GM12878 (cell line): ENCODE measurements around the gene TOR2A. TPM values are rescaled to one million over a fixed set of nuclear protein-coding genes. Genes with fewer than 3 reads are reported as not detected.

ENCODE experiments used
- CHD4 ChIP-seq: fragments of 200-600 bp; sonication (generic); IDR thresholded peaks from 2 replicates; pipeline ENCODE4 v1.6.1; 2016; ENCODE audit warnings: mild to moderate bottlenecking
- NFXL1 ChIP-seq: fragments of 450-650 bp; IDR thresholded peaks from 2 replicates; pipeline ENCODE4 v1.6.1; 2017; ENCODE audit warnings: antibody characterized with exemption, mild to moderate bottlenecking, borderline replicate concordance
- NFYA ChIP-seq: IDR thresholded peaks from 2 replicates; pipeline ENCODE4 v1.6.1; 2011; ENCODE audit warnings: low read depth, mild to moderate bottlenecking, low read length, improper control_type of control experiment, borderline replicate concordance
- RAD21 ChIP-seq: IDR thresholded peaks from 2 replicates; pipeline ENCODE4 v1.6.1; 2011; ENCODE audit warnings: mild to moderate bottlenecking, low read depth, low read length, moderate library complexity; ENCODE audit not compliant: insufficient read depth
- RB1 ChIP-seq: fragments of 450-650 bp; formaldehyde crosslinking; IDR thresholded peaks from 2 replicates; pipeline ENCODE4 v1.6.1; 2017; ENCODE audit warnings: mild to moderate bottlenecking, borderline replicate concordance
- polyA plus RNA-seq, 11 experiments: library from polyadenylated mRNA; depleted of rRNA in 4 of 11; unstranded in 6 of 11; stranded (reverse) in 5 of 11; fragments of >200 nt; fragmentation: Nextera tagmentation in 4 of 11; fragmentation: Illumina TruSeq in 1 of 11; extraction: Ambion mirVana in 4 of 11; extraction: Trizol in 1 of 11; gene quantifications; 1 replicate in 1 of 11; 2 replicates in 10 of 11; pipeline versions ENCODE4 v1.2.1 to v1.2.3, GENCODE V29; 2011 to 2016; ENCODE audit warnings: inconsistent platforms in 2 of 11, missing spikeins in 2 of 11, low read depth in 1 of 11
- total RNA-seq, 4 experiments: library from RNA; depleted of rRNA in 3 of 4; stranded (reverse); fragments of >200 nt in 3 of 4; fragmentation: Illumina TruSeq in 1 of 4; extraction: Trizol in 1 of 4; gene quantifications; 2 replicates each; pipeline versions ENCODE4 v1.2.1 to v1.2.3, GENCODE V29; 2013 to 2021
- TF ChIP-seq, protein P1 (sequence below): fragments of 450-650 bp; formaldehyde crosslinking; IDR thresholded peaks from 2 replicates; pipeline ENCODE4 v1.5.0; 2022; ENCODE audit warnings: mild to moderate bottlenecking, missing genetic modification characterization
- TF ChIP-seq, protein P2 (sequence below): fragments of 150-350 bp; IDR thresholded peaks from 2 replicates; pipeline ENCODE4 v1.6.1; 2014; ENCODE audit warnings: mild to moderate bottlenecking, low read depth, low read length
- TF ChIP-seq, protein P3 (sequence below): fragments of 450-650 bp; formaldehyde crosslinking; IDR thresholded peaks from 2 replicates; pipeline ENCODE4 v1.4.0; 2022; ENCODE audit warnings: mild to moderate bottlenecking, moderate library complexity
- TF ChIP-seq, protein P4 (sequence below): fragments of 450-650 bp; IDR thresholded peaks from 2 replicates; pipeline ENCODE4 v1.6.1; 2018; ENCODE audit warnings: mild to moderate bottlenecking, low read depth, moderate library complexity; ENCODE audit not compliant: partially characterized antibody
- TF ChIP-seq, protein P5 (sequence below): fragments of 450-650 bp; IDR thresholded peaks from 2 replicates; pipeline ENCODE4 v1.6.1; 2017; ENCODE audit warnings: mild to moderate bottlenecking, low read depth, inconsistent platforms; ENCODE audit not compliant: poor library complexity, severe bottlenecking

TOR2A gene
- total and polyA plus RNA-seq, 10 of the 15 experiments (the other 5 are each of a cell fraction or from before 2014, with no cell fraction given), result 0.52 to 23.7 (median 8.5) TPM

DNA sequence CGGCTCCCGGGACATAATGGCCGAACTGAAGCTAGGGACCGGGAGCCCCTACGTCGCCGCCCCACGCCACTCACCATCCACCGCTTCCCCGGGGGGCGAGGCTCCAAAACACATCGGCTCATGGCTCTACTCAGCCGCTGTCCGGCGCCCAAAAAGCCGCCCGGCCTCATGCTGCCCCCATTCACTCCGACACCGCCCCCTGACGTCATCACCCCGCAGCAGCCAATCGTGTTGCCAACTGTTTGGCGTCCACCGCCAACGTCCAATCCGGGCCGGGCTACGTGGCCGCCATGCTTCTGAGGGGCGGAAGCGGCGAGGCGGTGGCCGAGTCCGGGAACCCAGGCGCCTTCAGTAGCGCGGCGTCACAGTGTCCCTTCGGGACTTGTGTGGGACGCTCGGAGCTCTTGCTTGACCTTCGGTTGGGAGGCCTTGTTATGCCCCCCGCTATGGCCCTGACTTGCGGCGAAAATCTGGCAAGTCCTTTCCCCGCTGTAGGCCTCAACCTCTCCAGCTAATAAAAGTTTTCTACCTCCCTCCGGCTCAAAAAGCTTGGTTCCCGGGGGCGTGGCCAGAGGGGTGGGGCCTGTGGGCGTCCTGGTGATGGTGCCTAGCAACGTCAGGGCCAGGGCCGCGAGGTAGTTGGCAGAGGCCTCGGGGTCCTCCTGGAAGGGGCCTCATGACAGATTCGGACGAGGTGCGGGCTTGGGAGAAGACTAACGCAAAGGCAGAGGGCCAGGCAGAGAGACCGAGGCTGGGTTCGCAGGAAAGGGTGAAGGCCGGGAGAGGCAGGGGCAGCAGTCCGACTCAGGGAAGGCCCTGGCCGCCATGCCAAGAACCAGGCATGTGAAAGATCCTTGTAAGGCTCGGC, 19.4 kb downstream of the TOR2A start, which contains the start of the genes PTRH1 and TTC16 (continued):
- TF ChIP-seq RB1 (no peak), CHD4 (no peak), RAD21 (no peak), NFYA (no peak; the same call in 1 of the 2 replicates), NFXL1 (no peak)
- TF ChIP-seq, protein P1, sequence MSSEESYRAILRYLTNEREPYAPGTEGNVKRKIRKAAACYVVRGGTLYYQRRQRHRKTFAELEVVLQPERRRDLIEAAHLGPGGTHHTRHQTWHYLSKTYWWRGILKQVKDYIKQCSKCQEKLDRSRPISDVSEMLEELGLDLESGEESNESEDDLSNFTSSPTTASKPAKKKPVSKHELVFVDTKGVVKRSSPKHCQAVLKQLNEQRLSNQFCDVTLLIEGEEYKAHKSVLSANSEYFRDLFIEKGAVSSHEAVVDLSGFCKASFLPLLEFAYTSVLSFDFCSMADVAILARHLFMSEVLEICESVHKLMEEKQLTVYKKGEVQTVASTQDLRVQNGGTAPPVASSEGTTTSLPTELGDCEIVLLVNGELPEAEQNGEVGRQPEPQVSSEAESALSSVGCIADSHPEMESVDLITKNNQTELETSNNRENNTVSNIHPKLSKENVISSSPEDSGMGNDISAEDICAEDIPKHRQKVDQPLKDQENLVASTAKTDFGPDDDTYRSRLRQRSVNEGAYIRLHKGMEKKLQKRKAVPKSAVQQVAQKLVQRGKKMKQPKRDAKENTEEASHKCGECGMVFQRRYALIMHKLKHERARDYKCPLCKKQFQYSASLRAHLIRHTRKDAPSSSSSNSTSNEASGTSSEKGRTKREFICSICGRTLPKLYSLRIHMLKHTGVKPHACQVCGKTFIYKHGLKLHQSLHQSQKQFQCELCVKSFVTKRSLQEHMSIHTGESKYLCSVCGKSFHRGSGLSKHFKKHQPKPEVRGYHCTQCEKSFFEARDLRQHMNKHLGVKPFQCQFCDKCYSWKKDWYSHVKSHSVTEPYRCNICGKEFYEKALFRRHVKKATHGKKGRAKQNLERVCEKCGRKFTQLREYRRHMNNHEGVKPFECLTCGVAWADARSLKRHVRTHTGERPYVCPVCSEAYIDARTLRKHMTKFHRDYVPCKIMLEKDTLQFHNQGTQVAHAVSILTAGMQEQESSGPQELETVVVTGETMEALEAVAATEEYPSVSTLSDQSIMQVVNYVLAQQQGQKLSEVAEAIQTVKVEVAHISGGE (CRISPR knock-in tag), result no peak
- TF ChIP-seq, protein P2, sequence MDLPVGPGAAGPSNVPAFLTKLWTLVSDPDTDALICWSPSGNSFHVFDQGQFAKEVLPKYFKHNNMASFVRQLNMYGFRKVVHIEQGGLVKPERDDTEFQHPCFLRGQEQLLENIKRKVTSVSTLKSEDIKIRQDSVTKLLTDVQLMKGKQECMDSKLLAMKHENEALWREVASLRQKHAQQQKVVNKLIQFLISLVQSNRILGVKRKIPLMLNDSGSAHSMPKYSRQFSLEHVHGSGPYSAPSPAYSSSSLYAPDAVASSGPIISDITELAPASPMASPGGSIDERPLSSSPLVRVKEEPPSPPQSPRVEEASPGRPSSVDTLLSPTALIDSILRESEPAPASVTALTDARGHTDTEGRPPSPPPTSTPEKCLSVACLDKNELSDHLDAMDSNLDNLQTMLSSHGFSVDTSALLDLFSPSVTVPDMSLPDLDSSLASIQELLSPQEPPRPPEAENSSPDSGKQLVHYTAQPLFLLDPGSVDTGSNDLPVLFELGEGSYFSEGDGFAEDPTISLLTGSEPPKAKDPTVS, result no peak
- TF ChIP-seq, protein P3, sequence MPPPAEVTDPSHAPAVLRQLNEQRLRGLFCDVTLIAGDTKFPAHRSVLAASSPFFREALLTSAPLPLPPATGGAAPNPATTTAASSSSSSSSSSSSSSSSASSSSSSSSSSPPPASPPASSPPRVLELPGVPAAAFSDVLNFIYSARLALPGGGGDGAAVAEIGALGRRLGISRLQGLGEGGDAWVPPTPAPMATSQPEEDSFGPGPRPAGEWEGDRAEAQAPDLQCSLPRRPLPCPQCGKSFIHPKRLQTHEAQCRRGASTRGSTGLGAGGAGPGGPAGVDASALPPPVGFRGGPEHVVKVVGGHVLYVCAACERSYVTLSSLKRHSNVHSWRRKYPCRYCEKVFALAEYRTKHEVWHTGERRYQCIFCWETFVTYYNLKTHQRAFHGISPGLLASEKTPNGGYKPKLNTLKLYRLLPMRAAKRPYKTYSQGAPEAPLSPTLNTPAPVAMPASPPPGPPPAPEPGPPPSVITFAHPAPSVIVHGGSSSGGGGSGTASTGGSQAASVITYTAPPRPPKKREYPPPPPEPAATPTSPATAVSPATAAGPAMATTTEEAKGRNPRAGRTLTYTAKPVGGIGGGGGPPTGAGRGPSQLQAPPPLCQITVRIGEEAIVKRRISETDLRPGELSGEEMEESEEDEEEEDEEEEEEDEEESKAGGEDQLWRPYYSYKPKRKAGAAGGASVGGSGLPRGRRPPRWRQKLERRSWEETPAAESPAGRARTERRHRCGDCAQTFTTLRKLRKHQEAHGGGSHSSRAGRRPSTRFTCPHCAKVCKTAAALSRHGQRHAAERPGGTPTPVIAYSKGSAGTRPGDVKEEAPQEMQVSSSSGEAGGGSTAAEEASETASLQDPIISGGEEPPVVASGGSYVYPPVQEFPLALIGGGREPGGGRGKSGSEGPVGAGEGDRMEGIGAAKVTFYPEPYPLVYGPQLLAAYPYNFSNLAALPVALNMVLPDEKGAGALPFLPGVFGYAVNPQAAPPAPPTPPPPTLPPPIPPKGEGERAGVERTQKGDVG (CRISPR knock-in tag), result no peak
- TF ChIP-seq, protein P4, sequence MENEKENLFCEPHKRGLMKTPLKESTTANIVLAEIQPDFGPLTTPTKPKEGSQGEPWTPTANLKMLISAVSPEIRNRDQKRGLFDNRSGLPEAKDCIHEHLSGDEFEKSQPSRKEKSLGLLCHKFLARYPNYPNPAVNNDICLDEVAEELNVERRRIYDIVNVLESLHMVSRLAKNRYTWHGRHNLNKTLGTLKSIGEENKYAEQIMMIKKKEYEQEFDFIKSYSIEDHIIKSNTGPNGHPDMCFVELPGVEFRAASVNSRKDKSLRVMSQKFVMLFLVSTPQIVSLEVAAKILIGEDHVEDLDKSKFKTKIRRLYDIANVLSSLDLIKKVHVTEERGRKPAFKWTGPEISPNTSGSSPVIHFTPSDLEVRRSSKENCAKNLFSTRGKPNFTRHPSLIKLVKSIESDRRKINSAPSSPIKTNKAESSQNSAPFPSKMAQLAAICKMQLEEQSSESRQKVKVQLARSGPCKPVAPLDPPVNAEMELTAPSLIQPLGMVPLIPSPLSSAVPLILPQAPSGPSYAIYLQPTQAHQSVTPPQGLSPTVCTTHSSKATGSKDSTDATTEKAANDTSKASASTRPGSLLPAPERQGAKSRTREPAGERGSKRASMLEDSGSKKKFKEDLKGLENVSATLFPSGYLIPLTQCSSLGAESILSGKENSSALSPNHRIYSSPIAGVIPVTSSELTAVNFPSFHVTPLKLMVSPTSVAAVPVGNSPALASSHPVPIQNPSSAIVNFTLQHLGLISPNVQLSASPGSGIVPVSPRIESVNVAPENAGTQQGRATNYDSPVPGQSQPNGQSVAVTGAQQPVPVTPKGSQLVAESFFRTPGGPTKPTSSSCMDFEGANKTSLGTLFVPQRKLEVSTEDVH, result peak; percentile 51
- TF ChIP-seq, protein P5, sequence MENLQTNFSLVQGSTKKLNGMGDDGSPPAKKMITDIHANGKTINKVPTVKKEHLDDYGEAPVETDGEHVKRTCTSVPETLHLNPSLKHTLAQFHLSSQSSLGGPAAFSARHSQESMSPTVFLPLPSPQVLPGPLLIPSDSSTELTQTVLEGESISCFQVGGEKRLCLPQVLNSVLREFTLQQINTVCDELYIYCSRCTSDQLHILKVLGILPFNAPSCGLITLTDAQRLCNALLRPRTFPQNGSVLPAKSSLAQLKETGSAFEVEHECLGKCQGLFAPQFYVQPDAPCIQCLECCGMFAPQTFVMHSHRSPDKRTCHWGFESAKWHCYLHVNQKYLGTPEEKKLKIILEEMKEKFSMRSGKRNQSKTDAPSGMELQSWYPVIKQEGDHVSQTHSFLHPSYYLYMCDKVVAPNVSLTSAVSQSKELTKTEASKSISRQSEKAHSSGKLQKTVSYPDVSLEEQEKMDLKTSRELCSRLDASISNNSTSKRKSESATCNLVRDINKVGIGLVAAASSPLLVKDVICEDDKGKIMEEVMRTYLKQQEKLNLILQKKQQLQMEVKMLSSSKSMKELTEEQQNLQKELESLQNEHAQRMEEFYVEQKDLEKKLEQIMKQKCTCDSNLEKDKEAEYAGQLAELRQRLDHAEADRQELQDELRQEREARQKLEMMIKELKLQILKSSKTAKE, result no peak
